Suprapubic skin (tissue), 4 donors: ENCODE results near the gene UBE2F.

Source experiments
- POLR2A ChIP-seq, 2 donors: fragments of 450-650 bp; IDR thresholded peaks; one replicate each; pipeline ENCODE4 v1.6.1; 2017; ENCODE audit warnings: antibody characterized with exemption in 2 of 2, mild to moderate bottlenecking in 2 of 2, moderate library complexity in 2 of 2
- POLR2AphosphoS5 ChIP-seq, 3 donors: sonication (generic); formaldehyde crosslinking; IDR thresholded peaks; one replicate each; pipeline ENCODE4 v1.6.1; 2017; ENCODE audit warnings: antibody characterized with exemption in 3 of 3
- TF ChIP-seq, protein P1 (sequence below), 2 donors: fragments of 200-600 bp in 1 of 2; fragments of 450-650 bp in 1 of 2; sonication (generic) in 1 of 2; IDR thresholded peaks; one replicate each; pipeline ENCODE4 v1.5.1; 2016 to 2019; ENCODE audit warnings: antibody characterized with exemption in 2 of 2, mild to moderate bottlenecking in 1 of 2, moderate library complexity in 1 of 2

DNA sequence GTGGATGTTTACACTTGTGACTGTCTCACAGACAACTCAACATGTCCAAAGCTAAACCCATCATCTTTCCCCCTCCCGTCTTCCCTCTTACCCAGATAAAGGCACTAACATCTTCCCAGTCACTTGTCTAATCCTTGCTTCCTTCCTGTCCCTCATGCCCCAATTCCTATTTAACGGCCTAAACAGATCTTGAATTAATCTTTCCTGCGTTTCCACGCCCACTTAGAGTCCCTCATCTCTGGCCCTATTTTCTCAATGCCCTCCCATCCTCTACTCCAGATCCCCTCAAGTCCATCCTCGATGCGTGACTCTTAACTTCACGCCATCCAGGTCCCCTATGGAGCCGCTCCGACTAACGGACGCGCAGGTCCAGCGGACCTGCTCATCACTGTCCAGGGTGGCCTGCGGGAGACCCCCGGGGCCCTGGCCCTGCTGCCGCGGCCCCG lies 93.3 kb downstream of the UBE2F start:
- TF ChIP-seq, protein P1, sequence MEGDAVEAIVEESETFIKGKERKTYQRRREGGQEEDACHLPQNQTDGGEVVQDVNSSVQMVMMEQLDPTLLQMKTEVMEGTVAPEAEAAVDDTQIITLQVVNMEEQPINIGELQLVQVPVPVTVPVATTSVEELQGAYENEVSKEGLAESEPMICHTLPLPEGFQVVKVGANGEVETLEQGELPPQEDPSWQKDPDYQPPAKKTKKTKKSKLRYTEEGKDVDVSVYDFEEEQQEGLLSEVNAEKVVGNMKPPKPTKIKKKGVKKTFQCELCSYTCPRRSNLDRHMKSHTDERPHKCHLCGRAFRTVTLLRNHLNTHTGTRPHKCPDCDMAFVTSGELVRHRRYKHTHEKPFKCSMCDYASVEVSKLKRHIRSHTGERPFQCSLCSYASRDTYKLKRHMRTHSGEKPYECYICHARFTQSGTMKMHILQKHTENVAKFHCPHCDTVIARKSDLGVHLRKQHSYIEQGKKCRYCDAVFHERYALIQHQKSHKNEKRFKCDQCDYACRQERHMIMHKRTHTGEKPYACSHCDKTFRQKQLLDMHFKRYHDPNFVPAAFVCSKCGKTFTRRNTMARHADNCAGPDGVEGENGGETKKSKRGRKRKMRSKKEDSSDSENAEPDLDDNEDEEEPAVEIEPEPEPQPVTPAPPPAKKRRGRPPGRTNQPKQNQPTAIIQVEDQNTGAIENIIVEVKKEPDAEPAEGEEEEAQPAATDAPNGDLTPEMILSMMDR (IDR thresholded peaks at IDR 0.05): no peak
- TF ChIP-seq POLR2A (IDR thresholded peaks at IDR 0.05) (no peak), POLR2AphosphoS5 (IDR thresholded peaks at IDR 0.05) (no peak)
